HL-60/S4 (cell line): Measurements from ENCODE around the gene SLC51A.

Experiments
- in situ Hi-C: fragments of 300-500 bp; cut with MboI; formaldehyde crosslinking; loops from 2 replicates; pipeline ENCODE4 v1.14.3; 2022; ENCODE audit warnings: low sequenced_read_pairs

Gene SLC51A

DNA sequence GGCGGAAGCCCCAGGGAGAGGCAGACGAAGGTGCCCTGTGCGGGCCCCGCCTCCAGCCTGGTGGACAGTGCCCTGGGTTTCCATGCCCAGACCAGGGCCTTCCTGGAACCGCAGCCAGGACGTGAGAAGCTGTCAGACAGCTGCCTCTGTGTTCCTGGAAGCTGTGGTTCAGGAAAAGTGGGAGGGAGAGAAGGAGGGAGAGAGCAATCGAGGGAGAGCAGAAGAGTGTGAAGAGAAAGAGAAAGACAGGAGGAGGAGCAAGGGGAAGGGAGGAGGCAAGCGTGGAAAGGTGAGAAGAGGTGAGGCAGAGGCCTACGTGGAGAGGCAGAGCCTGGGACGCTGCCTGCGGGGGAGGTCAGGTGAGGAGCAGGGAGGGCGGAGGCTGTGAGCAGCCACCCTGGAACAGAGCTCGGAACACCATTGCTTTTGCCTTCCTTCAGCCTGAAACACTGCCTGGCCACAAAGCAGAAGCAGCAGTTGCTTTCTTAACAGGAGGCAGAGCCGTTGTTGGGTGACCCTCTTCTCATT, 23.7 kb upstream of the SLC51A start:
- in situ Hi-C loops, result loop anchor here (5.0 kb wide), 1 partner anchor 115 kb away; no protein-coding TSS in a partner anchor

DNA sequence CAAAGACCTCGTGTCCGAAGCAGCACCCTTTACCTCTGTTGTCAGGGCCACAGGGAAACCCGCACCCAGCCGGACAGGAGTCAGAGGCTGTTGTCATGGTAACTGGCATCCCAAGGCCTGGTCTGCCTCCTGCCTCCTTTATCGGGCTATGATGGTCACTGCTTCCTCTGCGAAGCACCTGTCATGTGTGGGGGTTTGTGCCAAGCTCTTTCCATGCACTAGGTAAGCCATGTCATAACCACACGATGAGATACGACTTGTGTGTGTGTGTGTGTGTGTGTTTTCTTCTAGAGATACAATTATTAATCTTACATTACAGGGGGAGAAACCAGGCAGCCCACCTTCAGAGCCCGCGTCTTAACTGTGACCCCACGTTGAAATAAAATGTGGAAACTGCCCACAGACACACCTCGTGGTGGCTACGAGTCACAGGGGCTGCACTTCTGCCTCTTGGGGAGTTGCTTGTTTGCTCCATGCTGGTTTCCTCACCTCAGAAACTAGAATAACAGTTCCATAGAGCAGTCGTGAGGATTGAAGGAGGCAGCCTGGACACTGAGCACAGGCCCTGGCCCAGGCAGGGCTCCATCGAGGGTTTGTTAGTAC, 23.1 kb upstream of the SLC51A start:
- in situ Hi-C loops, result loop anchor here (5.0 kb wide), 1 partner anchor 116 kb away; no protein-coding TSS in a partner anchor

DNA sequence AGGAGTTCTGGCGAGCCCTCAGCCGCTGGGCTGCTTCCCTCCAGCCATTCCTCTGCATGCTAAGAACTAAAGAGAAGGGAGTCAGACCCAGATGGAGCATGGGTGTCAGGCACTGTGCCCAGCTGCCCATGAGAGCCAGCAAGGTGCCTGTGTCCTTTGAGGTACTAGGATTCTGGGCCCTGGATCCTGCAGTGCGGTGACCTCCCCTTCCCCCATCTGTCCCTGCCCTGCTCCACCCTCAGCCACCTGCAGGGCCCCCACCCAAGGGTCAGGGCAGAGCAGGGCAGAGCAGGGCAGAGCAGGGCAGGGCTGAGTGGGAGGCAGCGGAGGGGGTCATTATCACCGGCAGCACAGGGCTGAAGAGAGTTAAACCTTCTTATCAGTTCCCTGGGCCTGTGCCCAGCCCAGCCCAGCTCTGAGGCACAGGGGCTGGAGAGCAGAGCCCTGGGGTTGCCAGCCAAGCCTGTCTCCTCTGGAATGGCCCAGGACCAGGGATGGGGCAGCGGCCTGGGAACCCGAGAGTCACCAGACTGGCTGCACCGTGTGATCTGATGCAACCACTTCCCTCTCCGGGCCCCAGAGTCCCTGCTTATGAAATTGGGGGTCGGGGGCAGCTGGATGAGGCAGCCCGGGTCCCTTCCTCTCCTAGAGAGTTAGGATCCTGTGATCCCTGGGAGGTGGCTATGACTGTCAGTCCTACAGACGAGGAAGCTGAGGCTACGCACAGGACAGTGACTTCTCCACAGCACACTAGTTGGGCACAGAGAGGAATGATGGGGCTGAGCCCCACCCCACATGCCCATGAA, 22.4 kb upstream of the SLC51A start:
- in situ Hi-C loops, result loop anchor here (5.0 kb wide), 1 partner anchor 117 kb away; no protein-coding TSS in a partner anchor

DNA sequence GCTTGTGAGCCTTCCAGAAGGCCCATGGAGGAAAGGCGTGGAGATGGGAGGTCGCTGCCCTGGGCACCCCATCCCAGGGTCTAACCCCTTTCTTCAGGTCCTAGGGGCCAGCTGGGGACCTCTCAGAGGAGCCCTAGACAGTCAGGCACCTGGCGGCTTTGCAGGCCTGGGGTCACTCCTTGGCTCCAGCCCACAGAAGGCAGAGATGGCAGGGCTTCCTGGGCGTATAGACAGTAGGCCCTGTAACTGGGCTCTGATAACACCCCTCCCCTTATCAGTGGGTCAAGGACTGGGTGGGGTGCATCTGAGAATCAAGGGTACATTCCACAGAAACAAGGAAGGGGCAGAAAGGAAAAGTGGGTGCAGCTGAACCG, 21.8 kb upstream of the SLC51A start:
- in situ Hi-C loops, result loop anchor here (5.0 kb wide), 1 partner anchor 117 kb away; no protein-coding TSS in a partner anchor

DNA sequence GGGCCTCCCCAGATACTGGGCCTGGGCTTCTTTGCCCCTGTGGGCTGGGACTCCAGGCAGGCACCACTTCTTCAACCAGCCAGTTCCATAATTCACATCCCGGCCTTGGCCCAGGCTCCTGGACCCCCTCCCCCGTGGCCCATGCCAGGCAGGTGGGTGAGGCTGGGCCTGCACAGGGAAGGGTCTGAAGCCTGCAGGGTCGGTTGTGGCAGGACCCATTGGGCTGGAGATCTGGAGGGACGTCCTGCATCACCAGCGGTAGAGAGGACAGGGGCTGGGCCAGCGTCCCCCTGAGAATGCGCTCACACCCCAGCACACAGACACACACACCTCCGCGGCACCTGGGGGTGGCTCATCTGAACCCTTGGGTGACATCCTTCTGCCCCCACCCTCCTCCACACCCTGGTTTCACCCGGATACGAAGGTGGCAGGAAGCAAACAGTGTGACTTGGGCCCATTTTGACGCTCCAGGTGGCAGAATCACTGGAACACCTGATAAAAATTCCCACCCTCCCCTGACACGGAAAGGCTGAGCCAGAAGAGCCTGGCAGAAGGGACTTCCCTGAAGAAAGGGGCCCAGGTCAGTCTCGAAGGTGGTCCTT, 20.6 kb upstream of the SLC51A start:
- in situ Hi-C loops, result no loop called here

DNA sequence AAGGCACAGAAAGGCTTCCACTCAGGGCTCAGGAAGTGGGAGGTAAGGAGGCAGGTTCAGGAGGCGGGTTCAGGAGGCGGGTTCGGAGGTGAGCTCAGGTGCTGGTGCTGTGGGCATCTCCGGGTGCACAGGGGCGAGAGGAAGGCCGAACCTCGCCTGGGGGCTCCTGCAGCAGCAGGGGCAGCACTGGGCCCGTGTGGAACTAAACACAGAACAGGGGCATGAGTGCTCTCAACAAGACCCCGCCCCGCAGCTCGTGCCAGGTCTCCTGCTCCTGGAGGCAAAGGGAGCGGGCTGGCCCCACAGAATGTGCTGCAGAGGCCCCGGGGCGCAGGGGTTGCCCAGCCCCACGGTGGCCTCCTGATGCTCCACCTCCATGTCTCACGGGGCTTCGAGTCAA, 18.8 kb upstream of the SLC51A start:
- in situ Hi-C loops, result no loop called here

DNA sequence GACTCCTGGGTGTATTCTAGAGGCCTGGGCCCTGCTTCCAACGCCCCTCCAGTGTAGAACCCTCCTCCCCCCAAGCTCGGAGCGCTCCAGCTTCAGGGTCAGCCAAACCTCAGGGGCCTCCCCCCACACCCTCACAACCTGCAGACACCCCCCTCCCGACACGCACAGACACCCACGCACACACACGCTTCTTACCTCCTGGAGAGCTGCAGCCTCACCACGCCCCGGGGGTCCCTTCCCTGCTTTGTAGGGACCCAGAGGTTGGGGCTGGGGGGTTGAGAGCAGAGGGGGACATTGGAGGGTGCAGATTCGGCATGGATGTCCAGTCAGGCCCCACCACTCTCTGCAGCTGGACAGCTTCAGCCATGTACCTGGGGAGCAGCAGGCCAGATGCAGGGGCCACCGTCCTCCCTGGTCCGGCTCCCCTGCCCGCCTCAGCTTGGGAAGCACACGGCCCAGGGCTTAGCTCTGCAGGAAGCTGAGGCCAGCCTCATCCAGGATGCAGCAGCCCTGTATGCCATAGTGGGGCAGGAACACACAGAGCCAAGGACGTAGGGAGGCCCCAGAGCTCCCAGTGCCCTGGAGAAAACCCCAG, 18.2 kb upstream of the SLC51A start:
- in situ Hi-C loops, result no loop called here

DNA sequence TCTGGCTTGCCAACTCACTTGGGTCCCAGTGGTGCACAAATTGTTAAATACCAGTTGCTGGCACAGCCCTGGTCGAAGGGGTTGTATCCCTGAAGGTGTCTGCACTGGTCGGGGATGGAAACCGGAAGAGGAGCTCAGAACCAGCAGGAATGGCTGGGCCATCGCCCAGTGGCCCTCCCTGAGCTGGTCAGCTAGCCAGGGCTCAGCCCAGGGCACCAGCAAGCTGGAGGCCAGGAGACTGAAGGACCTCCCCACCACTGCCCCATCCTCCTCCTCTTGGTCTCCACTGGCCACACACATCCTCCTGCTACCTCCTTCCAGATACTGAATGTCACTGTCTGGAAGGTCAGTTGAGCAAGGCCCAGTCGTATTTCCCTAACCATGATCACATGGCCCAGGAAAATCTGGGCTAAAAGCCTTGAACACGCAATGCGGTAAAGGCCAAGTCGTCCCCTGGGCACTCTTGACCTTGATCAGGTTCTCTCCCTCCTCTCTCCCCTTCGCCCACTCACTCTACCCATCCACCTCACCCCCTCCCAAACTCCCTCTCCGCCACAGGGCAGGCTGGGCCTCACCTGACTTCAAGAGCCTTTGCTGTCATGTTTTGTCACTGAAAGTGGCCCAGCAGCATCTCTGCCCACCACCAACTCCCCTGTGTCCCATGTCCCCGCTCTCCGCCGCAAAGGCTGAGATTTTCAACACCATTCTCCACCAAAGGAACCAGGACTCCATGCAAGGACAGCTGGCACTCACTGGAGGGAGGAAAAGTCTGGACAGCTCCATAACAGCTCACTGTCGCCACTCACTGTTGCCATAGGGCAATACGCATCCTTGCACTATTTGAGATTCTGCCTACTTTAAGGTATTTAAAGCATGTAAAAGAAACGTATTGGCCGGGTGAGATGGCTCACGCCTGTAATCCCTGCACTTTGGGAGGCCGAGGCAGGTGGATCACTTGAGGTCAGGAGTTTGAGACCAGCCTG, 17.3 kb upstream of the SLC51A start:
- in situ Hi-C loops, result no loop called here

DNA sequence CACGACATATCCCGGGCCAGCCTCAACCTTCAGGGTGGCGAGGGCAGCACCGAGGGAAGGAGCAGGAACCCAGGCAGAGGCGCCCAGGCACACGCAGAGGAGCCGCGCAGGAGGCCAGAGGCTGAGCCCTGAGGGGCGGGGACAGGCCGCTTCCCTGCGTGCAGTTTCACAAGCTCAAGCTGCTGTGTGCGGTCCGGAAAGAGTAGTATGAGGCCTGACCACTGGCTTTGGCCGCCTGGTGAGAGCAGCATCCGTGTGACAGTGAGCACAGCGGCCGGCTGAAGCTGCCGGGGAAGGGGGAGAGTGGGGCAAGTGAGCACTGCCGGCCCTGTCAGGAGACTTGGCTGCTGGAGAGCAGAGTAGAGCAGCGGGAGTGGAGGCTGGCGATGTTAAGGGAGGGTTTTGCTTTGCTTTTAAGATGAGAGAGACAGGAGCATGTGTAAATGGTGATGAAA, 13.8 kb upstream of the SLC51A start:
- in situ Hi-C loops, result loop anchor here (25.0 kb wide), 1 partner anchor 365 kb away; no protein-coding TSS in a partner anchor

DNA sequence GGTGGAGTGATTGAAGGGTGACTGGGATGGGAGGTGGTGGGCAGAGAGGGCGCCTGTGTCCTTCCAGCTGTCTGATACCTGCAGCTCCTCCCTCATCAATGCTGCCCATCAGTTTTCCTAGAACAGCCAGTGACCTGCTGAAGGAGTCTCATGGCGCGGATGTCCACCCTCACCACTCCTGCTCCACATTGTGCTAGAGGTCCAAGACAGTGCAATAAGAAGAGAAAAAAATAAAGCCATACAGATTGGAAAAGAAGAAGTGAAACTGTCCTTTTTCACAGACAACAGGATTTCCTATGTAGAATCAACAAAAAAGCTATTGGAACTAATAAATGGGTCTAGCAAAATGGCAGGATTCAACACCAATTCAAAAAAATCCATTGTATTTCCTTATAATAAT, 12.5 kb upstream of the SLC51A start:
- in situ Hi-C loops, result loop anchor here (25.0 kb wide), 1 partner anchor 367 kb away; no protein-coding TSS in a partner anchor

DNA sequence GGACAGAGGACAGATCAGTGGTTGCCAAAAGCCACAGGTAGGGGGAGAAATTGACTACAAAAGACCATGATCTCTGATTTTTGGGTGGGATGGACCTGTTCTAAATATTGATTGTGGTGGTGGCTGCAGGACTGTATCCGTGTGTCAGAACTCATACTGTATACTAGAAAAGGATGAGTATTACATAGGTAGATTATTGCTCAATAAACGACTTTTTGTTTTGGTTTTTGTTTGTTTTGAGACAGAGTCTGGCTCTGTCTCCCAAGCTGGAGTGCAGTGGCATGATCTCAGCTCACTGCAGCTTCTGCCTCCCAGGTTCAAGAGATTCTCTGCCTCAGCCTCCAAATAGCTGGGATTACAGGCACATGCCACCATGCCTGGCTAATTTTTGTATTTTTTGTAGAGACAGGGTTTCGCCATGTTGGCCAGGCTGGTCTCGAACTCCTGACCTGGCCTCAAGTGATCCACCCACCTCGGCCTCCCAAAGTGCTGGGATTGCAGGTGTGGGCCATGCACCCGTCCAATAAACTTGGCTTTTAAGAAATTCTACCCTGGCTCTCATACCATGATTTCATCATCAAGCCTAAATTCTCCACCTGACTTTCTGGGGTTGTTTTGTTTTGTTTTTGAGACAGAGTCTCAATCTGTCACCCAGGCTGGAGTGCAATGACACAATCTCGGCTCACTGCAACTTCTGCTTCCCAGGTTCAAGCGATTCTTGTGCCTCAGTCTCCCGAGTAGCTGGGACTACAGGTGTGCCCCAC, 10.7 kb upstream of the SLC51A start:
- in situ Hi-C loops, result loop anchor here (25.0 kb wide), 1 partner anchor 368 kb away; no protein-coding TSS in a partner anchor

DNA sequence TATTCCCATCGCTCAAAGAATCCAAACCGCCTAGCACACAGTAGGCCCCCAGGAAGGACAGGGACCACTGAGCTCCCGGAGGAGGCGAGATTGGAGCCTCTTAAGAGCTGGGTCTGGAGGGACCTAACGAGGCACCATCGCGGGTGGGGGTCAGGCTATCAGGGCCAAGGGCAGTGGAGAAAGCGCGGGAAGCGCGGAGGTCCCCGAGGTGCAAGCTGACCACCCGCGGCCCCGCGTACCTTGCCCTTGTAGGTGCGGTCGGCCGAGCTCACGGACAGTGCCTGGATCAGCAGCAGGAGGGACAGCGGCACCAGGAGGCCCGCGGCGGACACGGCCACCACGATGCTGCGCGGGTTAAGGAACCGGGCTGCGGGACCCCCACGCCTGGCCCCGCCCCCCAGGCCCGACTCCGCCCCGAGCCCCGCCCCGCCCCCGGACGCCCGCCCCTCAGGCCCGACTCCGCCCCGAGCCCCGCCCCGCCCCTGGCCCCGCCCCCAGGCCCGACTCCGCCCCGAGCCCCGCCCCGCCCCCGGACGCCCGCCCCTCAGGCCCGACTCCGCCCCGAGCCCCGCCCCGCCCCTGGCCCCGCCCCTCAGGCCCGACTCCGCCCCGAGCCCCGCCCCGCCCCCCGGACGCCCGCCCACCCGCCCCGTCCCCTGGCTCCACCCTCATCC, 9.0 kb upstream of the SLC51A start:
- in situ Hi-C loops, result loop anchor here (25.0 kb wide), 1 partner anchor 370 kb away; no protein-coding TSS in a partner anchor

DNA sequence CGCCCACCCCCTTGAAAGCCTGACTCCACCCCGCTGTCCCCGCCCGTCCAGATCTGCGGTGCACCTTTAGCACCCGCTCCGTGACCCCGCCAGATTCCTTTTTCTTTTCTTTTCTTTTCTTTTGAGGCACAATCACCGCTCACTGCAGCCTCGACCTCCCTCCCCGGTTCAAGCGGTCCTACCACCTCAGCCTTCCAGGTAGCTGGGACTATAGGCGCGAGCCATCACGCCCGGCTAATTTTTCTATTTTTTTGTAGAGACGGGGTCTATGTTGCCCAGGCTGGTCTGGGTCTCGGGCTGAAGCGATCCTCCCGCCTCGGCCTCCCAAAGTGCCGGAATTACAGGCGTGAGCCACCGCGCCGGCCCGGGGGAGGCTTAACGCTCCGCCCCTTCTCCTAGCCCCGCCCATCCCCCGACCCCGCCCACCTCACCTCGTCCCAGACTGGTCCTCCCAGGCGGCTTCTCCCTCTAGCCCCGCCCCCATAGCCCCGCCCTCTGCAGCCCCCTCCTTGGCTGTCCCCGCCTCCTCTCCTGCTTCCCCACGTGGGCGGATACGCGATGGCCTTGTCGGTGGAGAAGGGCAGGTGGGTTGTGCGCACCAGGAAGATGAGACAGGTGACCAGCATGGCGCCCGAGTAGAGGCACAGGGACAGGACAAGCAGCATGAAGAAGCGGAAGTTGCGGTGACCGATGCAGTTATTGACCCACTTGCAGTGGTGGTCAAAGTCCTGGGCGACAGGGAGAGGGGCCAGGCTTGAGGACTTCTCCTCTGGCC, 8.3 kb upstream of the SLC51A start:
- in situ Hi-C loops, result loop anchor here (25.0 kb wide), 1 partner anchor 371 kb away; no protein-coding TSS in a partner anchor

DNA sequence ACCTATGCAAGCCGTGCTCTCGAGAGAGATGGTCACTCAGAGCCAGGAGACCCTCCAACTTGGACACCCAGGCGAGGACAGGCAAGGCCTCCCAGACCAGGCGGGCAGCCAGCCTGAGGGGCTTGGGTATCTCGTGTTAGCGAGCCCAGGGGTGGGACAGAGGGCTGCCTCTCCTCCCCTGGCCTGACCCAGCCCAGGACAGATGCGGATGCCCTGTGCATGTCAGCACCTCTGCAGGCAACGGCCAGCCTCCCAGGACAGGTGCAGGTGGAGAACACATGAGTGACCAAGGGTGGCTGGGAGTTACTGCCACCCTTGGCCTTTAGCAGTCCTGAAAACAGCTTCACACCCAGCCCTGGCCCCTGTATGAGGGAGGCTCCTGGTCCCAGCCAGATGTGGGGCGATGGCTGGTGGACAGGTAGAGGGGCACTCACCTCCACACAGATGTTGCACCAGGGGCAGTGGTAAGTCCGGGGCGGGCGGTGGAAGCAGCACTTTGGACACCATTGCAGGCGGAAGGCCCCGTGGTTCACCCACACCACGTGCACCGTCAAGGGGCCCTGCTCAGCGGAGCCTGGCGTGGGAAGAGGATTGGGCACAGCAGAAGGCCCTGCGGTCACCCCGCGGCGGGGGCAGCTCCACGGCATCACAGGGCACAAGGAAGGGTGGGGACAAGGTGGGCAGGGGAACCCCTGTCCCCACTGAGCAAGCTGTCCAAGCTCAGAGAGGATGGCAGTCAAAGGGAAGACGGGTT, 7.2 kb upstream of the SLC51A start:
- in situ Hi-C loops, result loop anchor here (25.0 kb wide), 1 partner anchor 372 kb away; no protein-coding TSS in a partner anchor

DNA sequence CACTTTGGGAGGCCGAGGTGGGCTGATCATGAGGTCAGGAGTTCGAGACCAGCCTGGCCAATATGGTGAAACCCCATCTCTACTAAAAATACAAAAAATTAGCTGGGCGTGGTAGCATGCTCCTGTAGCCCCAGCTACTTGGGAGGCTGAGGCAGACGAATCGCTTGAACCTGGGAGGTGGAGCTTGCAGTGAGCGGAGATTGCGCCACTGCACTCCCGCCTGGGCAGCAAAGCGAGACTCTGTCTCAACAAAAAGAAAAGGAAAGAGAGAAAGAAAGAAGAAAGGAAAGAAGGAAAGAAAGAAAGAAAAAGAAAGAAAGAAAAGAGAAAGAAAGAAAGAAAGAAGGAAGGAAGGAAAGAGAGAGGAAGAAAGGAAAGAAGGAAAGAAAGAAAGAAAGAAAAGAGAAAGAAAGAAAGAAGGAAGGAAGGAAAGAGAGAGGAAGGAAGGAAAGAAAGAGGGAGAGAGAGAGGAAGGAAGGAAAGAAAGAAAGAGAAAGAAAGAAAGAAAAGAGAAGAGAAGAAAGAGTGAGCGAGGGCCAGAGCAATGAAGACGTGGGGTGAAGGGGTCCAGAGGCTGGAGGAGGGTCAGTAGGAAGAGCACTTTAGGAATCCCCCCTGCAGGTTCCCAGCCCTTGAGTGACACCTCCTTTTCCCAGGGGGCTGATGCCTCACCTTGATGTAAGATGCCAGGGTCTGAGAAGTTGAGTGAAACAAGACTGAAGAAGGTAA, 6.2 kb upstream of the SLC51A start:
- in situ Hi-C loops, result loop anchor here (25.0 kb wide), 1 partner anchor 373 kb away; no protein-coding TSS in a partner anchor
